Measurements from ENCODE around the gene GNB3.
A peak's percentile ranks its signal among the peaks of the same experiment; 100 is the strongest.
"Not testable (repeated sequence)": the region's sequence is repeated elsewhere in the genome, so short reads cannot be mapped to it uniquely, and the experiment has no call there.

The GNB3 gene

GRCh38 chr12:6874015-6874368 lies 33.3 kb downstream of the GNB3 start:
- not testable (repeated sequence) for DNase-seq (ENCODE audit: low read depth in 2 of 2, low spot score in 1 of 2)

GRCh38 chr12:6879824-6880223 lies 39.1 kb downstream of the GNB3 start:
- DNase-seq (ENCODE audit: low read depth in 2 of 2, low spot score in 1 of 2) = not testable (repeated sequence)

GRCh38 chr12:6883252-6883651 lies 42.5 kb downstream of the GNB3 start:
- DNase-seq (ENCODE audit: low read depth in 2 of 2, low spot score in 1 of 2) = no peak

GRCh38 chr12:6883683-6884082 lies 43.0 kb downstream of the GNB3 start:
- DNase-seq (ENCODE audit: low read depth in 2 of 2, low spot score in 1 of 2) = no peak

GRCh38 chr12:6884539-6884938 lies 43.8 kb downstream of the GNB3 start:
- no peak for DNase-seq (ENCODE audit: low read depth in 2 of 2, low spot score in 1 of 2)

GRCh38 chr12:6886206-6886999 lies 45.7 kb downstream of the GNB3 start:
- not testable (repeated sequence) for DNase-seq (ENCODE audit: low read depth in 2 of 2, low spot score in 1 of 2)

- DNase-seq (ENCODE audit: low read depth in 2 of 2, low spot score in 1 of 2) = no peak
Measured at GRCh38 chr12:6887460-6887859, 46.7 kb downstream of the GNB3 start.

- no peak for DNase-seq (ENCODE audit: low read depth in 2 of 2, low spot score in 1 of 2)
Measured at GRCh38 chr12:6888360-6888759, 47.6 kb downstream of the GNB3 start.

GRCh38 chr12:6888794-6889193 lies 48.1 kb downstream of the GNB3 start:
- DNase-seq (ENCODE audit: low read depth in 2 of 2, low spot score in 1 of 2) = not testable (repeated sequence)

- DNase-seq (ENCODE audit: low read depth in 2 of 2, low spot score in 1 of 2) = not testable (repeated sequence)
Measured at GRCh38 chr12:6889775-6890573, 49.2 kb downstream of the GNB3 start.

- DNase-seq (ENCODE audit: low read depth in 2 of 2, low spot score in 1 of 2) = peak; percentile 96 to 97
Measured at GRCh38 chr12:6890789-6891645, 50.3 kb downstream of the GNB3 start.

GRCh38 chr12:6891646-6892001 lies 50.9 kb downstream of the GNB3 start:
- DNase-seq (ENCODE audit: low read depth in 2 of 2, low spot score in 1 of 2) = no peak

GRCh38 chr12:6892683-6893082 lies 52.0 kb downstream of the GNB3 start:
- not testable (repeated sequence) for DNase-seq (ENCODE audit: low read depth in 2 of 2, low spot score in 1 of 2)

GRCh38 chr12:6894321-6894720 lies 53.6 kb downstream of the GNB3 start:
- DNase-seq (ENCODE audit: low read depth in 2 of 2, low spot score in 1 of 2) = no peak

Data from stimulated activated CD8-positive, alpha-beta memory T cell treated with anti-CD3 and anti-CD28 coated beads, Interleukin-4, amount 100 ng/mL, for 4 hours (primary cell).